Measurements from ENCODE around the gene CES5A. TPM values are rescaled to one million over a fixed set of nuclear protein-coding genes. Genes with fewer than 3 reads are reported as not detected.

CES5A gene
- total RNA-seq, 2 donors from 2014 or later, result 0.26 TPM; not detected in 1

GRCh38 chr16:55856950-55857349, 18.2 kb downstream of the CES5A start:
- H3K9me3 Mint-ChIP-seq, result no peaks in the 10 kb centered on the region
- 96% methylated on average over 3 of the region's 3 CpGs; no CpG with 5 or more reads in 1 of the 2 experiments for WGBS, 2 experiments (ENCODE audit: insufficient coverage in 1 of 2, insufficient read length in 1 of 2)
- H3K27ac Mint-ChIP-seq, result no peak overlapping the region

DNA sequence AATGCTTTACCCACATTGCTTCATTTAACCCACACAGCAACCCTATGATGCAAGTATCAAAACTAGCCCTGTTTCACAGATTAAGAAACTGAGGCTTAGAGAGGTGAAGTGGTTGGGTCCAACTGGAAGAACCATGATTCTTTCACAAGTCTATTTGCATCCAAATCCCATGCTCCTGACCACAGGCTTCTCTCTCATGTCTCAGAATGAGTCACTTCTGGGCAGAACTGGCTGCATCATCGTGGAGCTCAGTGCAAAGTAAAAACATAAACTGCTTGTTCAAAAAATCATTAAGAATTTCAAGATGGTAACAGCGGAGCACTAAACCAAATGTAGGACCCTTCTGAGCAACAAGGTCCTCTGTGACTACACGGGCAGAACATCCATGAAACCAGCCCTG, 22.1 kb downstream of the CES5A start:
- no peak for DNase-seq
- no peak overlapping the region for H3K4me3 ChIP-seq (ENCODE audit: low read length)
- TF ChIP-seq, protein P1, sequence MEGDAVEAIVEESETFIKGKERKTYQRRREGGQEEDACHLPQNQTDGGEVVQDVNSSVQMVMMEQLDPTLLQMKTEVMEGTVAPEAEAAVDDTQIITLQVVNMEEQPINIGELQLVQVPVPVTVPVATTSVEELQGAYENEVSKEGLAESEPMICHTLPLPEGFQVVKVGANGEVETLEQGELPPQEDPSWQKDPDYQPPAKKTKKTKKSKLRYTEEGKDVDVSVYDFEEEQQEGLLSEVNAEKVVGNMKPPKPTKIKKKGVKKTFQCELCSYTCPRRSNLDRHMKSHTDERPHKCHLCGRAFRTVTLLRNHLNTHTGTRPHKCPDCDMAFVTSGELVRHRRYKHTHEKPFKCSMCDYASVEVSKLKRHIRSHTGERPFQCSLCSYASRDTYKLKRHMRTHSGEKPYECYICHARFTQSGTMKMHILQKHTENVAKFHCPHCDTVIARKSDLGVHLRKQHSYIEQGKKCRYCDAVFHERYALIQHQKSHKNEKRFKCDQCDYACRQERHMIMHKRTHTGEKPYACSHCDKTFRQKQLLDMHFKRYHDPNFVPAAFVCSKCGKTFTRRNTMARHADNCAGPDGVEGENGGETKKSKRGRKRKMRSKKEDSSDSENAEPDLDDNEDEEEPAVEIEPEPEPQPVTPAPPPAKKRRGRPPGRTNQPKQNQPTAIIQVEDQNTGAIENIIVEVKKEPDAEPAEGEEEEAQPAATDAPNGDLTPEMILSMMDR (conservative IDR thresholded peaks at IDR 0.05), result no peak
- no peak overlapping the region for H3K27ac Mint-ChIP-seq
- H3K27me3 ChIP-seq (ENCODE audit: control insufficient read depth, insufficient read depth, low read length, poor library complexity, severe bottlenecking), result peaks cover 15% of the 10 kb centered on the region
- H3K9me3 ChIP-seq (ENCODE audit: control insufficient read depth, low read length), result no peaks in the 10 kb centered on the region
- H3K4me1 Mint-ChIP-seq, result no peaks in the 10 kb centered on the region
- peaks cover 8% of the 10 kb centered on the region for H3K27me3 Mint-ChIP-seq (ENCODE audit: insufficient read depth)
- WGBS, 2 experiments (ENCODE audit: insufficient coverage in 1 of 2, insufficient read length in 1 of 2), result 86 to 100% methylated on average over 3 of the region's 3 CpGs
- no peaks in the 10 kb centered on the region for H3K4me1 ChIP-seq (ENCODE audit: control insufficient read depth, insufficient read depth, low read length)
- no peaks in the 10 kb centered on the region for H3K36me3 Mint-ChIP-seq (ENCODE audit: low read depth)
- no peak overlapping the region for H3K9ac ChIP-seq (ENCODE audit: extremely low read depth, low read length, poor library complexity, severe bottlenecking)
- no peaks in the 10 kb centered on the region for H3K36me3 ChIP-seq (ENCODE audit: control insufficient read depth, insufficient read depth, low read length)
- no peak overlapping the region for H3K27ac ChIP-seq (ENCODE audit: low read depth, low read length)
- no peak overlapping the region for H3K4me3 Mint-ChIP-seq
- H3K9me3 Mint-ChIP-seq, result no peaks in the 10 kb centered on the region

More at GRCh38 chr16:55856950-55857349, 18.2 kb downstream of the CES5A start:
- H3K36me3 Mint-ChIP-seq (ENCODE audit: low read depth), result no peaks in the 10 kb centered on the region
- H3K4me1 ChIP-seq (ENCODE audit: control insufficient read depth, insufficient read depth, low read length), result no peaks in the 10 kb centered on the region
- no peaks in the 10 kb centered on the region for H3K9me3 ChIP-seq (ENCODE audit: control insufficient read depth, low read length)
- H3K4me3 ChIP-seq (ENCODE audit: low read length), result no peak overlapping the region
- no peaks in the 10 kb centered on the region for H3K36me3 ChIP-seq (ENCODE audit: control insufficient read depth, insufficient read depth, low read length)
- no peak overlapping the region for H3K27ac ChIP-seq (ENCODE audit: low read depth, low read length)
- H3K27me3 Mint-ChIP-seq (ENCODE audit: insufficient read depth), result peaks cover 9% of the 10 kb centered on the region
- TF ChIP-seq, protein P1 (conservative IDR thresholded peaks at IDR 0.05), result no peak
- peaks cover 8% of the 10 kb centered on the region for H3K27me3 ChIP-seq (ENCODE audit: control insufficient read depth, insufficient read depth, low read length, poor library complexity, severe bottlenecking)
- no peak for DNase-seq
- no peaks in the 10 kb centered on the region for H3K4me1 Mint-ChIP-seq
- no peak overlapping the region for H3K4me3 Mint-ChIP-seq
- no peak overlapping the region for H3K9ac ChIP-seq (ENCODE audit: extremely low read depth, low read length, poor library complexity, severe bottlenecking)

- no peaks in the 10 kb centered on the region for H3K9me3 Mint-ChIP-seq
- Histone ChIP-seq H3K4me3 (ENCODE audit: low read length) (no peak overlapping the region), H3K27ac (ENCODE audit: low read depth, low read length) (no peak overlapping the region), H3K9ac (ENCODE audit: extremely low read depth, low read length, poor library complexity, severe bottlenecking) (no peak overlapping the region), H3K36me3 (ENCODE audit: control insufficient read depth, insufficient read depth, low read length) (no peaks in the 10 kb centered on the region), H3K27me3 (ENCODE audit: control insufficient read depth, insufficient read depth, low read length, poor library complexity, severe bottlenecking) (peaks cover 15% of the 10 kb centered on the region), H3K4me1 (ENCODE audit: control insufficient read depth, insufficient read depth, low read length) (no peaks in the 10 kb centered on the region), H3K9me3 (ENCODE audit: control insufficient read depth, low read length) (no peaks in the 10 kb centered on the region)
- DNase-seq, result no peak
- TF ChIP-seq, protein P1 (conservative IDR thresholded peaks at IDR 0.05), result no peak
- H3K36me3 Mint-ChIP-seq (ENCODE audit: low read depth), result no peaks in the 10 kb centered on the region
- peaks cover 7% of the 10 kb centered on the region for H3K4me1 Mint-ChIP-seq
- 90 to 94% methylated on average over 13 of the region's 13 CpGs for WGBS, 2 experiments (ENCODE audit: insufficient coverage in 1 of 2, insufficient read length in 1 of 2)
- H3K4me3 Mint-ChIP-seq, result no peak overlapping the region
- H3K27me3 Mint-ChIP-seq (ENCODE audit: insufficient read depth), result peaks cover 13% of the 10 kb centered on the region
- no peak overlapping the region for H3K27ac Mint-ChIP-seq
These were observed 25.6 kb downstream of the CES5A start for GRCh38 chr16:55849536-55849935.

Measured in endodermal cell (in vitro differentiated cells).